Mucosa of rectum (tissue), 2 donors: ENCODE results near the gene SCN5A.

Experiments used
- H3K27ac ChIP-seq, 2 donors: one replicate each; pipeline ENCODE4 v1.7.0; 2013; ENCODE audit warnings: inconsistent platforms in 2 of 2, low read depth in 2 of 2, low read length in 2 of 2
- H3K27me3 ChIP-seq, 2 donors: one replicate each; pipeline ENCODE4 v1.7.0; 2013; ENCODE audit warnings: low read length in 2 of 2; ENCODE audit not compliant: control insufficient read depth in 2 of 2, insufficient read depth in 2 of 2
- H3K36me3 ChIP-seq, 2 donors: one replicate each; pipeline ENCODE4 v1.7.0; 2013; ENCODE audit warnings: low read length in 2 of 2; ENCODE audit not compliant: control insufficient read depth in 2 of 2, insufficient read depth in 2 of 2
- H3K4me1 ChIP-seq, 2 donors: one replicate each; pipeline ENCODE4 v1.7.0; 2013; ENCODE audit warnings: low read length in 2 of 2, mild to moderate bottlenecking in 1 of 2; ENCODE audit not compliant: control insufficient read depth in 2 of 2, insufficient read depth in 2 of 2
- H3K4me3 ChIP-seq, 2 donors: one replicate each; pipeline ENCODE4 v1.7.0; 2013; ENCODE audit warnings: low read length in 2 of 2
- H3K9ac ChIP-seq, 2 donors: one replicate each; pipeline ENCODE4 v1.7.0; 2013; ENCODE audit warnings: low read length in 2 of 2, low read depth in 1 of 2, mild to moderate bottlenecking in 1 of 2
- H3K9me3 ChIP-seq, 2 donors: one replicate each; pipeline ENCODE4 v1.7.0; 2013; ENCODE audit warnings: low read length in 2 of 2; ENCODE audit not compliant: control insufficient read depth in 2 of 2
- donor health status: healthy.
- donor health status: Normal muscosa, but diverticular disease.

Gene SCN5A

DNA sequence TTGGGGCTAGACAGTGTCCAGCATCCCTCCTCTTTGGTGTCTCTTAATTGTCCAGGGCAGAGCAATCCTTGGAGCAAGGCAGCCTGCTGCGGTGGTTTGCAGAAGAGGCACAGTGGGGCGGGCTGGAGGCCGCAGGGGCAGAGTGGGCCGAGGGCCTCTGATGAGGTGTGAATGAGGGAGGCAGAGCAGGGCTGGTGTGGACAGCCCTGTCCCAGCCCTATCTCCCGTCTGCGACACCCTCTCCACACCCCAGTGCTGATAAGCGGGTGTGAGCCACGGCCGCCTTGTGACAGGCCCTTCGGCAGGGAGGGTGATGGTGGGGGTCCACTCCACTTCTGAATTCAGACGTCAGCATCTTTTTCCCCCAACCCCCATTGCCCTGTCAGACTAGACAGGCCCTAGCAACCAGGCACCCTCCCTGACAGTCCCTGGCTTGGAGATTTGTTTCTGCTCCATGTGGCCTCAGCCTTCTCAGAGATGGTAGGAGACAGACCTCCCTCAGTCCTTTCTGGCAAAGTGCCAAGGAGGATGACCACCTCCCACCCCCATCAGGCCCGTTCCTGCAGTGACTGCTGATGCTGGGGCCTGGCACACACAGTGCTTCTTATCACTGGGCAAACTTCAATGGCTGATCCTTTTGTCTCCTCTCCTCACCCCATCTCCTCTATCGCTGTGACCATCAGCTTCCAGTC, 116.1 kb downstream of the SCN5A start:
- no peaks in the 10 kb centered on the region for H3K27me3 ChIP-seq
- H3K9ac ChIP-seq, result no peak overlapping the region
- no peak overlapping the region for H3K27ac ChIP-seq
- no peaks in the 10 kb centered on the region for H3K36me3 ChIP-seq
- no peaks in the 10 kb centered on the region for H3K9me3 ChIP-seq
- H3K4me1 ChIP-seq, result no peaks in the 10 kb centered on the region
- H3K4me3 ChIP-seq, result no peak overlapping the region

DNA sequence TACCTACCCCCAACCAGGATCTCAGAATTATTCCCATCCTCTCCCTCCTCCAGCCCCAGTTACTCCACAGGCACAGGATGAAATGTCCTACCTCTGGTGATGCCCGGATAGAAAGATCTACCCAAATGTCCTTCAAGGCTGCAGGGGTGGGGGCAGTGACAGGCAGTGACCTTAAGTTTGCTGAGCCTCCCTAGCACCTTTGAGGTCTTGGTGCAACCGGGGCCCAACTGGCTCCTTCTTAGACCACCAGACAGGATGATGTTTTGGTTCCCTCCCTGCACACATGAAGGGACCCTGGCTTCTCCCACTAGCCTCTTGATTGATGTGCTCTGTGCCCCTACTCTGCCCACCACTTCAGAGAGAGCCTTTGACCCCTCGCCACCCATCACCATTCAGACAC, 117.0 kb downstream of the SCN5A start:
- H3K9me3 ChIP-seq, result no peaks in the 10 kb centered on the region
- H3K4me3 ChIP-seq, result no peak overlapping the region
- no peaks in the 10 kb centered on the region for H3K4me1 ChIP-seq
- H3K27ac ChIP-seq, result no peak overlapping the region
- no peaks in the 10 kb centered on the region for H3K27me3 ChIP-seq
- H3K9ac ChIP-seq, result no peak overlapping the region
- H3K36me3 ChIP-seq, result peaks cover 0 to 5% of the 10 kb centered on the region in 2 donors

GRCh38 chr3:38528457-38528856, 121.0 kb downstream of the SCN5A start:
- peaks cover 3 to 20% of the 10 kb centered on the region in 2 donors for H3K36me3 ChIP-seq
- H3K27me3 ChIP-seq, result no peaks in the 10 kb centered on the region
- no peaks in the 10 kb centered on the region for H3K9me3 ChIP-seq
- H3K27ac ChIP-seq, result no peak overlapping the region
- no peaks in the 10 kb centered on the region for H3K4me1 ChIP-seq
- no peak overlapping the region for H3K9ac ChIP-seq
- no peak overlapping the region for H3K4me3 ChIP-seq

- Histone ChIP-seq H3K9ac (no peak overlapping the region), H3K36me3 (peaks cover 3 to 24% of the 10 kb centered on the region in 2 donors), H3K4me3 (no peak overlapping the region), H3K27me3 (no peaks in the 10 kb centered on the region), H3K27ac (no peak overlapping the region), H3K4me1 (no peaks in the 10 kb centered on the region), H3K9me3 (no peaks in the 10 kb centered on the region)
Observed at GRCh38 chr3:38526792-38527191, 122.7 kb downstream of the SCN5A start.

DNA sequence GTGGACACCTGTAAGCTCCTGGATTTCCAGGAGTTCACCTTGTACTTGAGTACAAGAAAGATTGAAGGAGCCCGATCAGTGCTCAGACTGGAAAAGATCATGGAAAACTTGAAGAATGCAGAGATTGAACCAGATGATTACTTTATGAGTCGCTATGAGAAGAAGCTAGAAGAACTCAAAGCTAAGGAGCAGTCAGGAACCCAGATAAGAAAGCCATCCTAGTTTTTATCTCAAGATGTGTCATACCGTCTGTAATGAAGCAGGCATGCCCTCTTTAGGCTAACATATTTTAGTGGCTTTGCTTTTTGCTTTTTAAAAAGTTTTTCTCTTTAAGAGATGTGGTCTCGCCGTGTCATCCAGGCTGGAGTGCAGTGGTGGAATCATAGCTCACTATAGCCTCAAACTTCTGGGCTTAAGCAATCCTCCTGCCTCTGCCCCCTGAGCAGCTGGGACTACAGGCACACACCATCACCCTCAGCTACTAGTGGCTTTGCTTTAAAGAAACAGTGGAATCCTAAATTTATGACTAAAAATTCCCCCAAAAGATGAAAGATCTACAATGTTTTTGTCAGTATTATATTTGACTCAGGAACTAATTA, 125.2 kb downstream of the SCN5A start:
- Histone ChIP-seq H3K9me3 (no peaks in the 10 kb centered on the region), H3K36me3 (peaks cover 3 to 24% of the 10 kb centered on the region in 2 donors), H3K9ac (no peak overlapping the region), H3K27ac (no peak overlapping the region), H3K4me1 (no peaks in the 10 kb centered on the region), H3K27me3 (no peaks in the 10 kb centered on the region), H3K4me3 (no peak overlapping the region)

DNA sequence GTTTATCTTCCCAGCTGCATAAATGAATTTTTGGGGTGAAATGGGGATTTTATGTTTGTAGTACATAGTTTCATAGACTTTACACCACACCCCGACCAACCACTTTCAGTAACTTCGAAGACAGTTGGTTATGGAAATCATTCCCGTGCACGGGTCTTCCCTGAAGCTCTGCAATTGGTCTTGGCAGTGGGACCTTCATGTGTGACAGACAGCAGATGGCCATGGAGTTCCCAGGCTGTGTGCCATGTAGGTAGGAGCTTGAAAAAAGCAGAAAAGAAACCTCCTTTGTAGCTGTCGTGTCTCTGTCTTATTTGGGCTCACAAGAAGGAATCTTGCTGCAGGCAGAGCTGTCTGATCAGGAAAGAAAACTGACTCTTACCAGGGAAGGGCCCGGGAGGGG, 127.5 kb downstream of the SCN5A start:
- Histone ChIP-seq H3K9me3 (no peaks in the 10 kb centered on the region), H3K36me3 (peaks cover 3 to 23% of the 10 kb centered on the region in 2 donors), H3K4me1 (no peaks in the 10 kb centered on the region), H3K27ac (no peak overlapping the region), H3K4me3 (no peak overlapping the region), H3K9ac (no peak overlapping the region), H3K27me3 (no peaks in the 10 kb centered on the region)

DNA sequence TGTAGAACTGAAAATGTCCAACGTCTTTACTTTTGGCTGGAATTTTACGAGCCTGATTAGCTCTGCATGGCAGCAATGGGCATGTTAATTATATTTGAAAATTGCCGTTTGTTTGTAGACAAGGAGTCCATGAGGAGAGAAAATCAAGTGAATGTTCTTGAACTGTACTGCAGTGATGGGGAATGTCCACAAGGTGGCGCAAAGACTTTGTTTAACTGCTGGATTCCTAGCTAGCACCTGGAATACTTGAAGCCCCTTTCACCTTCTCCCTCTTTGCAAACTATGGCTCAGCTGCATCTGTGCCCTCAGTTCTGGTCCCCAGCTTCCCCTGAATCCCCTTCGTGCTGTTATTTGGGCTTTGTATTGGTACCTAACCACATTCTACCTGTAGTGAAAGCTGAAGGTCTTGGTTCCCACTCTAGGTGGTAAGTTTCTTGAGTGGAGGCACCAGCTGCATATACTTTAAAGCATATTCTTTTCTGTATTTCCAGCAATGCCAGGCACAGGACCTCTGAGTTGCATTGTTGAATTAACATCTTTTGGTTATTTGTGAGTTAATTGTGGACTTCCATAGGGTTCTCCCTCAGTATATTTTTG, 128.0 kb downstream of the SCN5A start:
- peaks cover 3 to 23% of the 10 kb centered on the region in 2 donors for H3K36me3 ChIP-seq
- no peak overlapping the region for H3K9ac ChIP-seq
- no peak overlapping the region for H3K27ac ChIP-seq
- H3K4me3 ChIP-seq, result no peak overlapping the region
- no peaks in the 10 kb centered on the region for H3K4me1 ChIP-seq
- no peaks in the 10 kb centered on the region for H3K27me3 ChIP-seq
- H3K9me3 ChIP-seq, result no peaks in the 10 kb centered on the region

DNA sequence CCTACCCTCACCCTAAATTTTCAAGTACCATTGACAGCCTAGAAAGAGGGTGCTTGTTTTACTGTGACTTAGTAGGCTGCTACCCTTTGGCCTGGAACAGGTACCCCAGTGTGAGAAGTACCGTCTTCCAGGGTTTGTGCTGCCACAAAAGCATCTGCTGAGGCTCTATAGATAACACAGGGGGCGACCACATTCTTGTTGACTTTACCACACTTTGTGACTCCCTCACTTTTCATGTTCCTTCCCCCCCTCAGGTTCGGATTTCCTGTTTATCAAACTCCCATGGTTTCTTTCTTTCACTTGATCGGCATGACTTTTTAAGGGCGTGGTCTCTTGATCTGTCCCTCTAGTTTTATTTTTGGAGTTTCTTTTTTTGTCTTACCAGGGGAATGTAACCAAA, 129.8 kb downstream of the SCN5A start:
- H3K27ac ChIP-seq, result no peak overlapping the region
- peaks cover 7 to 21% of the 10 kb centered on the region in 2 donors for H3K36me3 ChIP-seq

GRCh38 chr3:38519000-38519399, 130.5 kb downstream of the SCN5A start:
- Histone ChIP-seq H3K27ac (no peak overlapping the region), H3K4me3 (no peak overlapping the region), H3K9me3 (no peaks in the 10 kb centered on the region), H3K27me3 (no peaks in the 10 kb centered on the region), H3K4me1 (no peaks in the 10 kb centered on the region), H3K36me3 (peaks cover 10 to 16% of the 10 kb centered on the region in 2 donors), H3K9ac (no peak overlapping the region)

More for the DNA sequence above, 129.8 kb downstream of the SCN5A start:
- H3K4me3 ChIP-seq, result no peak overlapping the region
- no peaks in the 10 kb centered on the region for H3K4me1 ChIP-seq
- H3K9me3 ChIP-seq, result no peaks in the 10 kb centered on the region
- no peaks in the 10 kb centered on the region for H3K27me3 ChIP-seq
- no peak overlapping the region for H3K9ac ChIP-seq

- Histone ChIP-seq H3K4me1 (no peaks in the 10 kb centered on the region), H3K27ac (no peak overlapping the region), H3K36me3 (peaks cover 9 to 11% of the 10 kb centered on the region in 2 donors), H3K9me3 (no peaks in the 10 kb centered on the region), H3K4me3 (no peak overlapping the region), H3K27me3 (no peaks in the 10 kb centered on the region), H3K9ac (no peak overlapping the region)
Observed at GRCh38 chr3:38516669-38517068, 132.8 kb downstream of the SCN5A start.
